Measurements from ENCODE around the gene KAZN. TPM values are rescaled to one million over a fixed set of nuclear protein-coding genes. Genes with fewer than 3 reads are reported as not detected.

KAZN gene
- total RNA-seq, 1 donor from 2014 or later, result 5.7 TPM

GRCh38 chr1:15058261-15058660, 459.8 kb downstream of the KAZN start:
- H3K4me3 ChIP-seq (ENCODE audit: low read depth, low read length), result no peak overlapping the region
- TF ChIP-seq CTCF (conservative IDR thresholded peaks at IDR 0.05; ENCODE audit: low read depth, low read length), result no peak
- DNase-seq (ENCODE audit: low read depth), result no peak

- no peak for TF ChIP-seq CTCF (conservative IDR thresholded peaks at IDR 0.05; ENCODE audit: low read depth, low read length)
- DNase-seq (ENCODE audit: low read depth), result no peak
- no peak overlapping the region for H3K4me3 ChIP-seq (ENCODE audit: low read depth, low read length)
Measured at GRCh38 chr1:15060104-15060503, 461.6 kb downstream of the KAZN start.

DNA sequence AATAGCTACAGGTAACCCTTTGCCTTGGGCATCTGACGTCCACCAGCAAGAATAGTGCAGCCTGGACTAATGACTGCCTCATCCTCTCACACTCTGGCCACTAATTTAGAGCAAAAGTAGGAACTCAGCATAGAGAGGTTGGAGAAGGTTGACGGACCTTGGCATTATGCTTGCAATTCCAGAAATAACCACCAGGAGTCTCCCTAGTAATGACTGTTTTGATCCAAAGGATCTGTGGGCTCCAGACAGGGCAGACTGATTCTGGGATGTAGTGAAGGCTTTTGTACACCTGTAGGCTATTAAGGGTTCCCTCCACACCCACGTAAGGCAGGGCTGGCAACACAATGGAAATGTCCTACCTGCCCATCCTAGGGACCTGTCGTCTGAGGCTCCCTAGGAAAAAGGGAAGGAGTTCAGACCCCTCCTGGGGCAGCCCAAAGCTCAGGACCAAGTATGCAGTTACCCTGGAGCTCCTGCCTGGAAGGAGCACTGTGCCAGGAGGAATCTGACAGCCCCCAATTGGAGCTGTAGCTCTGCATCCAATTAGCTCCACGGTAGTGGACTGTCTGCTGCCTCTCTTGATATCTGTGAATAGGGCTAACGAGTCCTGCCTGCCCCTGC, 464.1 kb downstream of the KAZN start:
- TF ChIP-seq CTCF (conservative IDR thresholded peaks at IDR 0.05; ENCODE audit: low read depth, low read length), result peak; percentile 66
- DNase-seq (ENCODE audit: low read depth), result no peak
- no peak overlapping the region for H3K4me3 ChIP-seq (ENCODE audit: low read depth, low read length)

GRCh38 chr1:15063346-15063745, 464.9 kb downstream of the KAZN start:
- no peak for DNase-seq (ENCODE audit: low read depth)
- no peak overlapping the region for H3K4me3 ChIP-seq (ENCODE audit: low read depth, low read length)
- no peak for TF ChIP-seq CTCF (conservative IDR thresholded peaks at IDR 0.05; ENCODE audit: low read depth, low read length)

- TF ChIP-seq CTCF (conservative IDR thresholded peaks at IDR 0.05; ENCODE audit: low read depth, low read length), result no peak
- no peak overlapping the region for H3K4me3 ChIP-seq (ENCODE audit: low read depth, low read length)
- DNase-seq (ENCODE audit: low read depth), result no peak
Measured at GRCh38 chr1:15063783-15064182, 465.3 kb downstream of the KAZN start.

- no peak overlapping the region for H3K4me3 ChIP-seq (ENCODE audit: low read depth, low read length)
- no peak for DNase-seq (ENCODE audit: low read depth)
- no peak for TF ChIP-seq CTCF (conservative IDR thresholded peaks at IDR 0.05; ENCODE audit: low read depth, low read length)
Measured at GRCh38 chr1:15064217-15064929, 465.9 kb downstream of the KAZN start.

DNA sequence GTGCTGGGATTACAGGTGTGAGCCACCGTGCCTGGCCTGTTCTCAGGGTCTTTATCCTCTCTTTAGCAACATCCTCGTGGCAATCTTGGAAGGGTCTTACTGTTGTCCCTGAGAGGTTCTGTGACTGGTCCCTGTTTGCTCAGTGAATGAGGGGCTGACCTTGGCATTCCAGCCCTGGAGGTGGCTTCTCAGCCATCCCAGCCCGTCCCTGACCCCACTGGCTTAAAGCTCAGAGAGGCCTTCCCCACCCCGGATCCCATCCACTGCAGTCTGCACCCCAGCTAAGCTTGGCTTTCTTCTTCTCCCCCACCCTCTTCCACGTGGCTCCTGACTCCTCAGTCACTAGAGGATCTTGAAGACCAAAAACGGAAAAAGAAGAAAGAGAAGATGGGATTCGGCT, 466.8 kb downstream of the KAZN start:
- no peak for DNase-seq (ENCODE audit: low read depth)
- TF ChIP-seq CTCF (conservative IDR thresholded peaks at IDR 0.05; ENCODE audit: low read depth, low read length), result no peak
- no peak overlapping the region for H3K4me3 ChIP-seq (ENCODE audit: low read depth, low read length)

All from epithelial cell of proximal tubule (primary cell).